GM12891 (cell line): ENCODE data around the gene DPF1.

ENCODE experiments used
- POLR2A ChIP-seq: IDR thresholded peaks from 2 replicates; pipeline ENCODE4 v1.6.1; 2011; ENCODE audit warnings: low read depth, low read length, control low read depth
- POLR2AphosphoS5 ChIP-seq: IDR thresholded peaks from 2 replicates; pipeline ENCODE4 v1.6.1; 2011; ENCODE audit warnings: low read depth, low read length, control low read depth

DNA sequence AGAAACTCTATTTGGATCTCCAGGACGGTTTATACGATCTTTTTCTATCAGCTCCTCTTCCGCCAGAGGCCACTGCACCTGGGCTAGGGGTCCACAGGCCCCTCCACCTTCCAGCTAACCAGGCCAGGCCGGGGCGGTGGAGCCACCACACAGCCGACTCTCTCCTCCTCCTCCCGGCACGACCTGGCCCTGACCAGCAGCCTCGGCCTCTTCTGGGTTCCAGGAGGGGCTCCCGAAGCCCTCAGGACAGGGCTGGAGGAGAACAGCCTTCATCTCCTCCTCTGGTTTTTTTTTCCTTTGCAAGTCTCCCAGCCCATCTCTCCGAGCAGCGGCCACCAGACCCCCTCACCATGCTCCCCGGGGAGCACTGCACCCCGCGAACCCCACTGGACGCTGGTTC, 17.1 kb downstream of the DPF1 start:
- TF ChIP-seq POLR2A: no peak
- no peak for TF ChIP-seq POLR2AphosphoS5
